Kidney (tissue), 14 donors: ENCODE data around the gene TOB1. TPM values are rescaled to one million over a fixed set of nuclear protein-coding genes. Genes with fewer than 3 reads are reported as not detected.

ENCODE experiments used
- DNase-seq, 5 donors: peaks; one replicate each; pipeline ENCODE4 v3.0.0-alpha.2; 2013 to 2020
- FAIRE-seq: peaks from 2 replicates; lab custom pipeline; 2012; peaks lifted over from hg19 to GRCh38; lab: Jason Lieb, UNC
- H3K27ac ChIP-seq, 2 donors: one replicate each; pipeline ENCODE4 v1.7.0; 2013; ENCODE audit warnings: low read depth in 2 of 2, low read length in 2 of 2, inconsistent platforms in 1 of 2
- H3K27me3 ChIP-seq: one replicate; pipeline ENCODE4 v1.7.1; 2013; ENCODE audit warnings: low read length, inconsistent platforms; ENCODE audit not compliant: control insufficient read depth, insufficient read depth
- H3K36me3 ChIP-seq, 3 donors: one replicate each; pipeline versions ENCODE4 v1.7.0 to v1.7.1; 2013; ENCODE audit warnings: low read length in 3 of 3, control low read depth in 1 of 3, inconsistent platforms in 1 of 3; ENCODE audit not compliant: insufficient read depth in 3 of 3, control insufficient read depth in 2 of 3
- H3K4me1 ChIP-seq, 3 donors: one replicate each; pipeline versions ENCODE4 v1.7.0 to v1.7.1; 2013; ENCODE audit warnings: low read length in 3 of 3, inconsistent platforms in 1 of 3, low read depth in 1 of 3; ENCODE audit not compliant: control insufficient read depth in 2 of 3, insufficient read depth in 2 of 3
- H3K4me3 ChIP-seq, 3 donors: one replicate each; pipeline versions ENCODE4 v1.7.0 to v1.8.1; 2013; ENCODE audit warnings: low read length in 3 of 3, control low read depth in 1 of 3, inconsistent platforms in 1 of 3
- H3K9ac ChIP-seq, 3 donors: one replicate each; pipeline versions ENCODE4 v1.7.0 to v1.7.1; 2013; ENCODE audit warnings: low read length in 3 of 3, control low read depth in 1 of 3, inconsistent platforms in 1 of 3
- H3K9me3 ChIP-seq, 3 donors: one replicate each; pipeline versions ENCODE4 v1.7.0 to v1.7.1; 2013; ENCODE audit warnings: low read length in 3 of 3, control low read depth in 1 of 3, inconsistent platforms in 1 of 3; ENCODE audit not compliant: control insufficient read depth in 2 of 3, insufficient read depth in 1 of 3
- CTCF ChIP-seq: IDR thresholded peaks from 3 replicates; pipeline ENCODE4 v1.5.1; 2012; ENCODE audit warnings: mild to moderate bottlenecking, moderate library complexity, borderline replicate concordance; ENCODE audit not compliant: insufficient read depth; ENCODE audit errors: extremely low read depth
- intact Hi-C: fragments of 100-400 bp; cut with DNase I; formaldehyde crosslinking; loops from one replicate; pipeline ENCODE4 v1.11.1; 2022
- polyA plus RNA-seq: library from polyadenylated mRNA; stranded (reverse); fragments of 350-450 nt; fragmentation: Illumina TruSeq; extraction: RNeasy Lipid Tissue Mini Kit (QIAGEN cat#74804); gene quantifications from one replicate; pipeline ENCODE4 v1.2.3, GENCODE V29; 2014; ENCODE audit warnings: low read depth, low replicate concordance; ENCODE audit not compliant: insufficient read depth
- total RNA-seq: library from RNA; stranded (reverse); fragmentation: NEBNext Ultra II Directional; extraction: Animal tissue kit (Norgen Biotek cat#: 25700); gene quantifications from one replicate; pipeline ENCODE4 v1.2.1, GENCODE V29; 2021
- donor health status: control.
- donor health status: control.
- donor health status: control.
- donor health status: control.
- donor health status: control.
- donor health status: DM: yes; HTN: yes; CAD: no.
- donor health status: Normal renal cell carcinoma (clear cell type).

The TOB1 gene
- total and polyA plus RNA-seq, 2 donors from 2014 or later, result 52.5 to 141 TPM

- Histone ChIP-seq H3K27me3 (no peaks in the 10 kb centered on the region), H3K36me3 (no peaks in the 10 kb centered on the region), H3K9me3 (no peaks in the 10 kb centered on the region), H3K27ac (no peak overlapping the region), H3K4me3 (no peak overlapping the region), H3K4me1 (peaks cover 0 to 9% (median 3%) of the 10 kb centered on the region in 3 donors), H3K9ac (no peak overlapping the region)
- FAIRE-seq (no peak), DNase-seq (peak in 1 of 5 donors; percentile 42)
- TF ChIP-seq CTCF, result peak; percentile 50
- intact Hi-C loops, result no loop called here
These were observed 49.1 kb downstream of the TOB1 start for GRCh38 chr17:50816771-50817751.

GRCh38 chr17:50816271-50816670 is 49.9 kb downstream of the TOB1 start:
- peaks cover 0 to 9% (median 3%) of the 10 kb centered on the region in 3 donors for H3K4me1 ChIP-seq
- no peak for DNase-seq
- H3K9ac ChIP-seq, result no peak overlapping the region
- H3K27me3 ChIP-seq, result no peaks in the 10 kb centered on the region
- H3K36me3 ChIP-seq, result no peaks in the 10 kb centered on the region
- no peak for TF ChIP-seq CTCF
- no peaks in the 10 kb centered on the region for H3K9me3 ChIP-seq
- no peak overlapping the region for H3K4me3 ChIP-seq
- no peak for FAIRE-seq
- intact Hi-C loops, result no loop called here
- H3K27ac ChIP-seq, result no peak overlapping the region

GRCh38 chr17:50815400-50815799 is 50.8 kb downstream of the TOB1 start:
- FAIRE-seq, result no peak
- intact Hi-C loops, result no loop called here

More at GRCh38 chr17:50815400-50815799, 50.8 kb downstream of the TOB1 start:
- no peaks in the 10 kb centered on the region for H3K27me3 ChIP-seq
- peaks cover 0 to 9% (median 3%) of the 10 kb centered on the region in 3 donors for H3K4me1 ChIP-seq
- TF ChIP-seq CTCF, result no peak
- DNase-seq, result no peak
- no peaks in the 10 kb centered on the region for H3K36me3 ChIP-seq
- no peak overlapping the region for H3K4me3 ChIP-seq
- no peak overlapping the region for H3K9ac ChIP-seq
- no peak overlapping the region for H3K27ac ChIP-seq
- H3K9me3 ChIP-seq, result no peaks in the 10 kb centered on the region
